DMS 273 (cell line): Measurements from ENCODE around the gene PRSS2.
"Not testable (repeated sequence)": the region's sequence is repeated elsewhere in the genome, so short reads cannot be mapped to it uniquely, and the experiment has no call there.

Experiments used
- DNase-seq: peaks from one replicate; lab custom pipeline; 2025; ENCODE audit not compliant: unreplicated experiment; lab: John Stamatoyannopoulos, UW

PRSS2 gene

GRCh38 chr7:142770661-142771352 is at the start of gene PRSS2:
TSS of gene PRSS2 (plus strand) at chr7:142770970. CDS start at chr7:142770983, 13 bp downstream.
- no peak for DNase-seq

DNA sequence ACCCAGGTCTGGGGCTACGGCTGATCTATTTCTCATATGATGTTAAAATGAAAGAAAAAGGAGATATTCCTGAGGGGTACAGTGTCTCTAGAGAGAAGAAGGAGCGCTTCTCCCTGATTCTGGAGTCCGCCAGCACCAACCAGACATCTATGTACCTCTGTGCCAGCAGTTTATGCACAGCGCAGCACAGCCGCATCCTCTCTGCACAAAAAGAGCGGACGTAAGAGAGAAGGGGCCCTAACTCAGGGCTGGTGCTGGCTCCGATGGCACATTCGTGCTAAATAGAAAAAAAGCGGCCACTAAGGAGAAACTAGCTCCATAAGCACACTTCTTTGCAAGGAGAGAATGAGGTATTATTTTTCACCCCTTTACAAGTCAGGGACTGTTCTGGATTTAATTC is 49.8 kb upstream of the PRSS2 start:
- DNase-seq, result no peak

- DNase-seq, result no peak
These were observed 48.4 kb upstream of the PRSS2 start for GRCh38 chr7:142722248-142722794.

DNA sequence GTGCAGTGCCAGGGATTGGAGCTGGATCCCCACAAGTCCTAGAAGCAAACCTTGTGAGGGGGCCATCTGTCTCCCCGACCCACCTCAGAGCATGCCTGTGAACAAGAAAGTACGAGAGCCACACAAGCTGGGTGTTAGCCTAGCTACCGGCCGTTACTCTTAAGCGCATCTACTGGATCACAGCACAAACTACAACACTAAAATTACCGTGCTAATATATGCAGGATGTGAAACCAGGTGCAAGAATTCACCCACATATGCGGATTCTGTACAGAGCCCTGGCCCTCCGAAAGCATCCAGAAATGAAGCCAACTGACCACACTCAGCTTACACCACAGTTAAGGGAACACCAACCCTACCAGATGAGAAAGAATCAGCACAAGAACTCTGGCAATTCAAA is 37.5 kb upstream of the PRSS2 start:
- DNase-seq, result no peak

- DNase-seq, result no peak
These were observed 30.8 kb upstream of the PRSS2 start for GRCh38 chr7:142739923-142740492.

DNA sequence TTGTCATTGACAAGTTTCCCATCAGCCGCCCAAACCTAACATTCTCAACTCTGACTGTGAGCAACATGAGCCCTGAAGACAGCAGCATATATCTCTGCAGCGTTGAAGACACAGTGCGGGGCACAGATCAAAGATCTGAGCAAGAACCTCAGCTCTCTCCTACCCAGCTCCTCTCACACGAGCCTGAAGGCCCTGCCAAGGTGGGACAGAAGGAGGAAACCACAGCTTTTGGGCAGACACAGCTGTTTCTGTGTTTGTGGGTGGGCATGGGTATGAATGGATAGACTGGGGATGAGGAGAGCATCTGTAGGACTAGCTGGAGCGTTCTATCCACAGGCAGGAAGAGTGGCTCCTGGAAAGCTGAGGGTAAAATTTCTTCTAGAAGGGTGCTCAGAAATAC is 30.0 kb upstream of the PRSS2 start:
- no peak for DNase-seq

- DNase-seq, result not testable (repeated sequence)
These were observed 28.8 kb upstream of the PRSS2 start for GRCh38 chr7:142741932-142742331.

DNA sequence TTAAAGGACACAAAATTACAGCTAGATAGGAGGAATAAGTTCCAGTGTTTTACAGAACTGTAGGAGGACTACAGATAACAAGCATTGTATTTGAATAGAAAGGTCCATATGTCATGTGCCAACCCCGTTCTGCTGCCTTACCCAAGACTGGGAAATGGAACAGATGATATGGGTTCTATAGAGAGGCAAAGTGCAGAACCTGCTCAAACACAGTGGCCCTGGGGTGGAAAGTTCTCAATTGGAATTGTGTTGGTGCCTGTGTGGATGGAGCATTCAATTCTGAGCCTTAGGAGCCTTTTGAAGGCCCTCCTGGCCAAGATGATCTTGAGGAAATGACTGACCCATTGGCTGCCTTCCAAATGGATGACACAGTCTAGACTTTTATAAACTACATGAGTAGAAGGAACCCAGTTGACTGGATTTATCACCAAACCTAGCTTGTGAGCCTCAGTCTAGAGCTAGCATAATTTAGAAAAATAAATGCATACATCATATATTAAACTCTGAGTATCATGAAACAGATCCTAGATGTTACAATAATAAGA is 25.6 kb upstream of the PRSS2 start:
- no peak for DNase-seq

DNA sequence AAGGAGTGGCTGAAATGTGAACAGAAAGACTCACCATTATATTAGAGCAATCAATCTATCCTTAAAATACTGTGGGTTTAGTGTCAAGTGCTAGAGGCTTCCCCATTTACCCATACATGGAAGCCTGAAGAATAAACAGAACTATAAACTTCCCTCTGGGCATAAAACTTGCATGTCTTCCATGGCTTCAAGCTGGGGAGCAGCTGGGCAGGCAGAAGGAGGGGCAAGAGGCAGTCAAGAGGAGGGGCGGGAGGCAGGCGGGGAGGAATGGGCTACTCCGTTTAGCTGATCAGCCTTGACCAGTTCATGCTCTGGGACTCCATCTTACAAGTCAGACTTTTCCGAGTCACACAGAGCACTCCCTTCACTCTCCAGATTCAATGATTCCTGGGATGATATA is 25.0 kb upstream of the PRSS2 start:
- no peak for DNase-seq

DNA sequence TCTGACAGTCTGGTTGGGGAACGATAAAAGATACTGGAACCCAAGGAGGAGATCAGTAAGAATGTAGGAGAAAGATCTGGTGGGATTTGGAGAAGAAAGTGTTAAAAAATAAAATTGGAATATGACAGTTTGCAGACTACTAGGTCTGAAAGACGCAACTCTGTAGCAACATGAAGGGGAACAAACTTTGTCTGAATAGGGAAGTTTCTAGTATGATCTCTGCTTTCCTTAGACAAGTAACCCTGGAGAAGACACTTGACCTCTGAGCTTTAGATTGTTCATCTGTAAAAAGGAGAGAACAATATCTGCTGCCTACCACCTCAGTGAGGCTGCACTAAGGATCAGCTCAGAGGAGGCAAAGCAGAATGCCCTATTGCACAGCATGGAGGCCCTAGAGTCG is 24.5 kb upstream of the PRSS2 start:
- DNase-seq, result no peak

- not testable (repeated sequence) for DNase-seq
These were observed 22.4 kb upstream of the PRSS2 start for GRCh38 chr7:142748410-142748809.

DNA sequence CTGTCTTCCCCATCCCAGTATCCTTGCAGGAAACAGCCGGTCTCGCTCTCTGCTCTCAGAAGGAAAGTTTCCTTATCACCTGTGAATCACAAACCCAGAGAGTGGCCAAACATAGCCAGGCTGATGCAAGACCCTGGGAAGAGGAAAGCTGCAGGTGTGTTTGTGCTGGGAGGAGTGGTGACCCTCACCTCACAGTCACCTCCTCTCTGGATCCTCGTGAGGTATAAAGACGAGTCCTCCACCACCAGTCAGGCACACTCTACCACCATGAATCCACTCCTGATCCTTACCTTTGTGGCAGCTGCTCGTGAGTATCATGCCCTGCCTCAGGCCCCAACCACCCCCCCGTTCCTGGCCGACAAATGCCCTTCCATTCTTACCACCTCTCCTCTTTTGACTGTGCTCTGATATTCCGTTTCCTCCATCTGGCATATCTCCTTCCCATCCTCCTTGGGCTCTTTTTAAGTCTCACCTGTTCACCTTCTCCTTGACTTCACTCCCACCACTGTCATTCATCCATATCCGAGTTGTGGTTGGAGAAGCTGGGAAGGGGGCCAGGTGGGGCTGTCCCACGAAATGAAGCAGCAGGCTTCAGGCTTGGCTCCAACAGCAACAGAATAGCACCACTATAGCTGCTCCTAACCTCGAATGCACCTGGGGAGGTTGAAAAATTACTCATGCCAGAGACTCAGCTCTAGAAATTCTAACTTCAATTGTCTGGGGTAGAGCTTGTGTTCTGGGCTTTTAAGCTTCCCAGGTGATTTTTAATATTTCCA is 21.4 kb upstream of the PRSS2 start, which contains the start of gene PRSS1:
PRSS1 (plus strand) TSS at position 255 of the 776 bp plus-strand sequence; CDS start at position 268, 13 bp downstream.
- DNase-seq, result no peak

DNA sequence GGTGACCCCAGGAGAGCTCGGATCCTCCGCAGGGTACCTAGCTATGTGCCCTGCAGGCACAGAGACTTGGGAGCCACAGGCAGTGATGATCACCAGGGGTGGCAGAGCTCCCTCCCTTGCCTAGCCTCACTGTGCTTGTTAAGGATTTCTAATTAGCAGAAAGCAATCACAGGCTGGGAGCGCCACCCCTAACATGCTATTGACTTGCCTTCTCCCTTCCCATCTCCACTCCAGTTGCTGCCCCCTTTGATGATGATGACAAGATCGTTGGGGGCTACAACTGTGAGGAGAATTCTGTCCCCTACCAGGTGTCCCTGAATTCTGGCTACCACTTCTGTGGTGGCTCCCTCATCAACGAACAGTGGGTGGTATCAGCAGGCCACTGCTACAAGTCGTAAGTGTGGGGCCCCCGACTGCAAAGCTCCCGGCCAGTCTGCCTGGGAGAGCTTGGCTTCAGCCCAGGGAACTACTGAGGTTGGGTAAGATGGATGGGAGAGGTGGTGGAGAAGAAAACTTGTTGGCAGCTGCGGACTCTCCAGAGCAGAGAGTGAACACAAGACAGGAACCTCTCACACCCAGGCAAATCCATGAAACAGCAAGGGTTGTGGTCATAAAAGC is 20.3 kb upstream of the PRSS2 start:
- no peak for DNase-seq

DNA sequence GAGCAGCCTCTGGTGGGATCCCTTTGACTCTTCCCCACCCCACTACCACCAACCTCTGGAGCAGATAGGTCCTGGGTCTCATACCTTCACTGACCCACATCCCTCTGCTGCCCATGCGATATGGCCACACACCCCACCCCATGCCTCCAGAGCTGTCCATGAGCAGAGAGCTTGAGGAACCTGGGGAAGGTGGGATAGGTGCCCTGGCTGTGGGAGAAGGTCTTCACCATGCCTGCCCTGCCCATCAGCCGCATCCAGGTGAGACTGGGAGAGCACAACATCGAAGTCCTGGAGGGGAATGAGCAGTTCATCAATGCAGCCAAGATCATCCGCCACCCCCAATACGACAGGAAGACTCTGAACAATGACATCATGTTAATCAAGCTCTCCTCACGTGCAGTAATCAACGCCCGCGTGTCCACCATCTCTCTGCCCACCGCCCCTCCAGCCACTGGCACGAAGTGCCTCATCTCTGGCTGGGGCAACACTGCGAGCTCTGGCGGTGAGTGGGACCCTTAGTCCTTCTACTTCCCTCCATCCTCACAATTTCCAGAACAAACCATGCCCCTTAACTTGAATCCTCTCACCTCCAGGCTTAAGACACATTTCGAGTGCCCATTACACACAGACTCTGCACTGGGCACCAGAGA is 19.1 kb upstream of the PRSS2 start:
- DNase-seq, result not testable (repeated sequence)

GRCh38 chr7:142752376-142753225 is 18.2 kb upstream of the PRSS2 start:
- DNase-seq, result no peak

- DNase-seq, result no peak
These were observed 17.4 kb upstream of the PRSS2 start for GRCh38 chr7:142753366-142753765.

DNA sequence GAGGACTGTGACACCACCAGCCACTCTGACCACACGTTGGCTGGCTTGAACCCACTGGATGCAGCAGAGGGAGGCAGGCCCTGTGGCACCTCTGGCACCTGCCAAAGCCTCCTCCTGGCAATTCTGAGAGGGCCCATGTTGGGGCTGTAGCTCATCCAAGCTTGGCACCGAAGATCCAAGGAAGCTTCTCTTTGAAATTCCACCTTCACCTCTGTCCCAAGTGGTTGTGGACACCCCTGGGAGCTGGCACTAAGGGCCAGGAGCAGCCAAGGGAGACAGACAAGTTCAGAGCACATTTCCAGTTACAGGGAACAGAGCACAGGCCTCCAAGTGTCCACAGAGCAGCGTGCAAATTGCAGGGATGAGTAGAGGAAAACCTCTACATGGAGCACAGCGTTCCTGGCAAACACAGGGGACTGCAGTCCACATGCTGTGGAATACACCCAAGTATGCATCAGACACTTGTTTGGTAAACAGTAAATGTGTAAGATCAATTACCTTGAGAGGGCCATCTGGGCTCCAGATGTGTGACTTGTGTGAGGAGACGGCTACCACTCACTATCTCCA is 16.8 kb upstream of the PRSS2 start:
- not testable (repeated sequence) for DNase-seq

- no peak for DNase-seq
These were observed 15.8 kb upstream of the PRSS2 start for GRCh38 chr7:142754681-142755575.
